ENCODE data around the gene AFF3. TPM values are rescaled to one million over a fixed set of nuclear protein-coding genes. Genes with fewer than 3 reads are reported as not detected.

Gene AFF3
- total and polyA plus RNA-seq, 10 of the 15 experiments (the other 5 are each of a cell fraction or from before 2014, with no cell fraction given) = 0.26 to 5.5 (median 3.0) TPM

DNA sequence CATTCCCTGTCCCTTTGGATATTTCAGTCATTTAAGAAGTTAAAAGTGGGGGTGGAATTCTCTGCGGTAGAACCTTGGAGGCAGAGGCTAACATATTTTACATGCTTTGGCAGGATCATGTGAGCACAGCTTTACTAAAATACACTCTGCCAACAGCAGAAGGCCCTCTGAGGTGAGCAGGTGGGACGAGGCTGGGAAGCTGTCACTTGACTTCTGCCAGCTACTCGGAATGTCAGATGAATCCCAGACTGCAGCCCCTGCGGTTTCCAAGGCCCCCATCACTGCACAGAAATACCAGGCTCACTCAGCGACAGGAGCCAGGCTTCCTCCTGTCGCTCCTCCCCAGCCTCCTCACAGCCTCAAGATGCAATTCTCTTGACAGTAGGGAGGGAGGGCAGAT, 431.7 kb downstream of the AFF3 start (continued):
- TF ChIP-seq, protein P1, sequence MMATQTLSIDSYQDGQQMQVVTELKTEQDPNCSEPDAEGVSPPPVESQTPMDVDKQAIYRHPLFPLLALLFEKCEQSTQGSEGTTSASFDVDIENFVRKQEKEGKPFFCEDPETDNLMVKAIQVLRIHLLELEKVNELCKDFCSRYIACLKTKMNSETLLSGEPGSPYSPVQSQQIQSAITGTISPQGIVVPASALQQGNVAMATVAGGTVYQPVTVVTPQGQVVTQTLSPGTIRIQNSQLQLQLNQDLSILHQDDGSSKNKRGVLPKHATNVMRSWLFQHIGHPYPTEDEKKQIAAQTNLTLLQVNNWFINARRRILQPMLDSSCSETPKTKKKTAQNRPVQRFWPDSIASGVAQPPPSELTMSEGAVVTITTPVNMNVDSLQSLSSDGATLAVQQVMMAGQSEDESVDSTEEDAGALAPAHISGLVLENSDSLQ (IDR thresholded peaks at IDR 0.05) = no peak

DNA sequence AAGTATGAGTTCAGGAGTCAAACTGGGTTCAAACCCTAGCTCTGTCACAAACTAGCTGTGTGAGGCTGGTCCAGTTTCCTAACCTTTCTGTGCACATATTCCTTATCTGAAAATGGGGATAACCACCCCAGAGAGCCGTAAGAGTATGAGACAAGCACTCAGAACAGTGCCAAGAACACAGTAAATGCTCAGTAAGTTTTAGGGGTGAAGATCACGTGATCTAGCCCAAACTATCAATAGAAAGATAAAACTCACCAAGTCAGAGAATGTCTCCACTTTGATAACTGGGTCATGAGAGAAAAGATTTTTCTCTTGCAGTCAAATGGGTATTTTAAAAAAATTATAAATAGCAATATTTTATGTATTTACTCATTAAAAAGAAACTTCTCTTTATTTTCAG, 433.2 kb downstream of the AFF3 start:
- FAIRE-seq = no peak
- no peak for ATAC-seq
- Histone ChIP-seq H3K4me2 (ENCODE audit: control insufficient read depth, insufficient read depth) (no peak overlapping the region), H3K36me3 (ENCODE audit: control insufficient read depth in 2 of 2, insufficient read depth in 2 of 2, low read length in 1 of 2) (no peaks in the 10 kb centered on the region), H3K27me3 (replicated peaks in 1 of 2; ENCODE audit: control insufficient read depth in 2 of 2, insufficient read depth in 2 of 2, low read length in 1 of 2) (no peaks in the 10 kb centered on the region), H3K4me1 (ENCODE audit: control insufficient read depth, insufficient read depth, low read length) (no peaks in the 10 kb centered on the region), H3K9ac (ENCODE audit: control insufficient read depth, insufficient read depth, low read length) (no peak overlapping the region), H3K9me3 (replicated peaks; ENCODE audit: control insufficient read depth, insufficient read depth, low read length) (no peaks in the 10 kb centered on the region), H3K27ac (ENCODE audit: control insufficient read depth, insufficient read depth) (no peak overlapping the region), H4K20me1 (ENCODE audit: control insufficient read depth, insufficient read depth) (no peaks in the 10 kb centered on the region), H3K4me3 (no peak overlapping the region), H2AFZ (ENCODE audit: control insufficient read depth, low read depth, low read length) (no peak overlapping the region), H3K79me2 (ENCODE audit: control insufficient read depth, insufficient read depth, low read length) (no peaks in the 10 kb centered on the region)
- POLR2A ChIA-PET = no interaction called here
- SMC1A ChIA-PET (ENCODE audit: uncharacterized antibody, unreplicated experiment) = no interaction called here
- CTCF ChIA-PET = interaction anchor here (0.6 to 1.1 kb wide), 2 partner anchors 9 to 192 kb away, joined by 3 read pairs; no protein-coding TSS in a partner anchor
- WGBS (ENCODE audit: insufficient coverage, insufficient replicate concordance, low lambda C conversion rate, missing lambda C conversion rate) = 11% methylated on average over 2 of the region's 2 CpGs
- intact Hi-C loops (cut with micrococcal nuclease; ENCODE audit: unreplicated experiment) (no loop called here), in situ Hi-C loops (cut with MboI) (no loop called here)
- no peak for DNase-seq (ENCODE audit: low read depth, low spot score)
- RAD21 ChIA-PET (ENCODE audit: unreplicated experiment) = no interaction called here
- BruUV-seq (replicated peaks) = no TSS peak
- TF ChIP-seq BRCA1 (IDR thresholded peaks at IDR 0.05; ENCODE audit: low read depth, low read length) (no peak), IKZF2 (IDR thresholded peaks at IDR 0.05) (no peak), KLF5 (IDR thresholded peaks at IDR 0.05; ENCODE audit: partially characterized antibody) (no peak), ETV6 (conservative IDR thresholded peaks at IDR 0.05 in 1 of 2, IDR thresholded peaks at IDR 0.05 in 1 of 2; ENCODE audit: borderline replicate concordance in 1 of 2, low read depth in 1 of 2) (no peak), ATF7 (IDR thresholded peaks at IDR 0.05; ENCODE audit: low read depth) (no peak), FOXM1 (IDR thresholded peaks at IDR 0.05; ENCODE audit: low read depth, low read length) (no peak), SMAD1 (IDR thresholded peaks at IDR 0.05; ENCODE audit: low read depth, partially characterized antibody) (no peak), TBL1XR1 (IDR thresholded peaks at IDR 0.05; ENCODE audit: low read depth, low read length) (no peak), PAX8 (IDR thresholded peaks at IDR 0.05) (no peak), CREB1 (IDR thresholded peaks at IDR 0.05; ENCODE audit: low read depth) (no peak)
- TF ChIP-seq, protein P2, sequence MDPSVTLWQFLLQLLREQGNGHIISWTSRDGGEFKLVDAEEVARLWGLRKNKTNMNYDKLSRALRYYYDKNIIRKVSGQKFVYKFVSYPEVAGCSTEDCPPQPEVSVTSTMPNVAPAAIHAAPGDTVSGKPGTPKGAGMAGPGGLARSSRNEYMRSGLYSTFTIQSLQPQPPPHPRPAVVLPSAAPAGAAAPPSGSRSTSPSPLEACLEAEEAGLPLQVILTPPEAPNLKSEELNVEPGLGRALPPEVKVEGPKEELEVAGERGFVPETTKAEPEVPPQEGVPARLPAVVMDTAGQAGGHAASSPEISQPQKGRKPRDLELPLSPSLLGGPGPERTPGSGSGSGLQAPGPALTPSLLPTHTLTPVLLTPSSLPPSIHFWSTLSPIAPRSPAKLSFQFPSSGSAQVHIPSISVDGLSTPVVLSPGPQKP (IDR thresholded peaks at IDR 0.05; ENCODE audit: low read depth, low read length) = no peak
- TF ChIP-seq, protein P3, sequence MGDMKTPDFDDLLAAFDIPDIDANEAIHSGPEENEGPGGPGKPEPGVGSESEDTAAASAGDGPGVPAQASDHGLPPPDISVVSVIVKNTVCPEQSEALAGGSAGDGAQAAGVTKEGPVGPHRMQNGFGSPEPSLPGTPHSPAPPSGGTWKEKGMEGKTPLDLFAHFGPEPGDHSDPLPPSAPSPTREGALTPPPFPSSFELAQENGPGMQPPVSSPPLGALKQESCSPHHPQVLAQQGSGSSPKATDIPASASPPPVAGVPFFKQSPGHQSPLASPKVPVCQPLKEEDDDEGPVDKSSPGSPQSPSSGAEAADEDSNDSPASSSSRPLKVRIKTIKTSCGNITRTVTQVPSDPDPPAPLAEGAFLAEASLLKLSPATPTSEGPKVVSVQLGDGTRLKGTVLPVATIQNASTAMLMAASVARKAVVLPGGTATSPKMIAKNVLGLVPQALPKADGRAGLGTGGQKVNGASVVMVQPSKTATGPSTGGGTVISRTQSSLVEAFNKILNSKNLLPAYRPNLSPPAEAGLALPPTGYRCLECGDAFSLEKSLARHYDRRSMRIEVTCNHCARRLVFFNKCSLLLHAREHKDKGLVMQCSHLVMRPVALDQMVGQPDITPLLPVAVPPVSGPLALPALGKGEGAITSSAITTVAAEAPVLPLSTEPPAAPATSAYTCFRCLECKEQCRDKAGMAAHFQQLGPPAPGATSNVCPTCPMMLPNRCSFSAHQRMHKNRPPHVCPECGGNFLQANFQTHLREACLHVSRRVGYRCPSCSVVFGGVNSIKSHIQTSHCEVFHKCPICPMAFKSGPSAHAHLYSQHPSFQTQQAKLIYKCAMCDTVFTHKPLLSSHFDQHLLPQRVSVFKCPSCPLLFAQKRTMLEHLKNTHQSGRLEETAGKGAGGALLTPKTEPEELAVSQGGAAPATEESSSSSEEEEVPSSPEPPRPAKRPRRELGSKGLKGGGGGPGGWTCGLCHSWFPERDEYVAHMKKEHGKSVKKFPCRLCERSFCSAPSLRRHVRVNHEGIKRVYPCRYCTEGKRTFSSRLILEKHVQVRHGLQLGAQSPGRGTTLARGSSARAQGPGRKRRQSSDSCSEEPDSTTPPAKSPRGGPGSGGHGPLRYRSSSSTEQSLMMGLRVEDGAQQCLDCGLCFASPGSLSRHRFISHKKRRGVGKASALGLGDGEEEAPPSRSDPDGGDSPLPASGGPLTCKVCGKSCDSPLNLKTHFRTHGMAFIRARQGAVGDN (IDR thresholded peaks at IDR 0.05) = no peak
- TF ChIP-seq, protein P4, sequence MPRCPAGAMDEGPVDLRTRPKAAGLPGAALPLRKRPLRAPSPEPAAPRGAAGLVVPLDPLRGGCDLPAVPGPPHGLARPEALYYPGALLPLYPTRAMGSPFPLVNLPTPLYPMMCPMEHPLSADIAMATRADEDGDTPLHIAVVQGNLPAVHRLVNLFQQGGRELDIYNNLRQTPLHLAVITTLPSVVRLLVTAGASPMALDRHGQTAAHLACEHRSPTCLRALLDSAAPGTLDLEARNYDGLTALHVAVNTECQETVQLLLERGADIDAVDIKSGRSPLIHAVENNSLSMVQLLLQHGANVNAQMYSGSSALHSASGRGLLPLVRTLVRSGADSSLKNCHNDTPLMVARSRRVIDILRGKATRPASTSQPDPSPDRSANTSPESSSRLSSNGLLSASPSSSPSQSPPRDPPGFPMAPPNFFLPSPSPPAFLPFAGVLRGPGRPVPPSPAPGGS (IDR thresholded peaks at IDR 0.05; ENCODE audit: borderline replicate concordance, insufficient read depth, low read depth, low read length, poor library complexity, severe bottlenecking) = no peak
- TF ChIP-seq, protein P5, sequence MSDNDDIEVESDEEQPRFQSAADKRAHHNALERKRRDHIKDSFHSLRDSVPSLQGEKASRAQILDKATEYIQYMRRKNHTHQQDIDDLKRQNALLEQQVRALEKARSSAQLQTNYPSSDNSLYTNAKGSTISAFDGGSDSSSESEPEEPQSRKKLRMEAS (IDR thresholded peaks at IDR 0.05; ENCODE audit: low read depth, low read length) = no peak

Data from GM12878 (cell line).